ENCODE measurements around the gene DSG3. TPM values are rescaled to one million over a fixed set of nuclear protein-coding genes. Genes with fewer than 3 reads are reported as not detected.

DSG3 gene
- total and polyA plus RNA-seq, 2 of the 8 experiments (the other 6 are each of a cell fraction or from before 2014, with no cell fraction given), result 0.03 to 0.07 TPM

- TF ChIP-seq, protein P1, sequence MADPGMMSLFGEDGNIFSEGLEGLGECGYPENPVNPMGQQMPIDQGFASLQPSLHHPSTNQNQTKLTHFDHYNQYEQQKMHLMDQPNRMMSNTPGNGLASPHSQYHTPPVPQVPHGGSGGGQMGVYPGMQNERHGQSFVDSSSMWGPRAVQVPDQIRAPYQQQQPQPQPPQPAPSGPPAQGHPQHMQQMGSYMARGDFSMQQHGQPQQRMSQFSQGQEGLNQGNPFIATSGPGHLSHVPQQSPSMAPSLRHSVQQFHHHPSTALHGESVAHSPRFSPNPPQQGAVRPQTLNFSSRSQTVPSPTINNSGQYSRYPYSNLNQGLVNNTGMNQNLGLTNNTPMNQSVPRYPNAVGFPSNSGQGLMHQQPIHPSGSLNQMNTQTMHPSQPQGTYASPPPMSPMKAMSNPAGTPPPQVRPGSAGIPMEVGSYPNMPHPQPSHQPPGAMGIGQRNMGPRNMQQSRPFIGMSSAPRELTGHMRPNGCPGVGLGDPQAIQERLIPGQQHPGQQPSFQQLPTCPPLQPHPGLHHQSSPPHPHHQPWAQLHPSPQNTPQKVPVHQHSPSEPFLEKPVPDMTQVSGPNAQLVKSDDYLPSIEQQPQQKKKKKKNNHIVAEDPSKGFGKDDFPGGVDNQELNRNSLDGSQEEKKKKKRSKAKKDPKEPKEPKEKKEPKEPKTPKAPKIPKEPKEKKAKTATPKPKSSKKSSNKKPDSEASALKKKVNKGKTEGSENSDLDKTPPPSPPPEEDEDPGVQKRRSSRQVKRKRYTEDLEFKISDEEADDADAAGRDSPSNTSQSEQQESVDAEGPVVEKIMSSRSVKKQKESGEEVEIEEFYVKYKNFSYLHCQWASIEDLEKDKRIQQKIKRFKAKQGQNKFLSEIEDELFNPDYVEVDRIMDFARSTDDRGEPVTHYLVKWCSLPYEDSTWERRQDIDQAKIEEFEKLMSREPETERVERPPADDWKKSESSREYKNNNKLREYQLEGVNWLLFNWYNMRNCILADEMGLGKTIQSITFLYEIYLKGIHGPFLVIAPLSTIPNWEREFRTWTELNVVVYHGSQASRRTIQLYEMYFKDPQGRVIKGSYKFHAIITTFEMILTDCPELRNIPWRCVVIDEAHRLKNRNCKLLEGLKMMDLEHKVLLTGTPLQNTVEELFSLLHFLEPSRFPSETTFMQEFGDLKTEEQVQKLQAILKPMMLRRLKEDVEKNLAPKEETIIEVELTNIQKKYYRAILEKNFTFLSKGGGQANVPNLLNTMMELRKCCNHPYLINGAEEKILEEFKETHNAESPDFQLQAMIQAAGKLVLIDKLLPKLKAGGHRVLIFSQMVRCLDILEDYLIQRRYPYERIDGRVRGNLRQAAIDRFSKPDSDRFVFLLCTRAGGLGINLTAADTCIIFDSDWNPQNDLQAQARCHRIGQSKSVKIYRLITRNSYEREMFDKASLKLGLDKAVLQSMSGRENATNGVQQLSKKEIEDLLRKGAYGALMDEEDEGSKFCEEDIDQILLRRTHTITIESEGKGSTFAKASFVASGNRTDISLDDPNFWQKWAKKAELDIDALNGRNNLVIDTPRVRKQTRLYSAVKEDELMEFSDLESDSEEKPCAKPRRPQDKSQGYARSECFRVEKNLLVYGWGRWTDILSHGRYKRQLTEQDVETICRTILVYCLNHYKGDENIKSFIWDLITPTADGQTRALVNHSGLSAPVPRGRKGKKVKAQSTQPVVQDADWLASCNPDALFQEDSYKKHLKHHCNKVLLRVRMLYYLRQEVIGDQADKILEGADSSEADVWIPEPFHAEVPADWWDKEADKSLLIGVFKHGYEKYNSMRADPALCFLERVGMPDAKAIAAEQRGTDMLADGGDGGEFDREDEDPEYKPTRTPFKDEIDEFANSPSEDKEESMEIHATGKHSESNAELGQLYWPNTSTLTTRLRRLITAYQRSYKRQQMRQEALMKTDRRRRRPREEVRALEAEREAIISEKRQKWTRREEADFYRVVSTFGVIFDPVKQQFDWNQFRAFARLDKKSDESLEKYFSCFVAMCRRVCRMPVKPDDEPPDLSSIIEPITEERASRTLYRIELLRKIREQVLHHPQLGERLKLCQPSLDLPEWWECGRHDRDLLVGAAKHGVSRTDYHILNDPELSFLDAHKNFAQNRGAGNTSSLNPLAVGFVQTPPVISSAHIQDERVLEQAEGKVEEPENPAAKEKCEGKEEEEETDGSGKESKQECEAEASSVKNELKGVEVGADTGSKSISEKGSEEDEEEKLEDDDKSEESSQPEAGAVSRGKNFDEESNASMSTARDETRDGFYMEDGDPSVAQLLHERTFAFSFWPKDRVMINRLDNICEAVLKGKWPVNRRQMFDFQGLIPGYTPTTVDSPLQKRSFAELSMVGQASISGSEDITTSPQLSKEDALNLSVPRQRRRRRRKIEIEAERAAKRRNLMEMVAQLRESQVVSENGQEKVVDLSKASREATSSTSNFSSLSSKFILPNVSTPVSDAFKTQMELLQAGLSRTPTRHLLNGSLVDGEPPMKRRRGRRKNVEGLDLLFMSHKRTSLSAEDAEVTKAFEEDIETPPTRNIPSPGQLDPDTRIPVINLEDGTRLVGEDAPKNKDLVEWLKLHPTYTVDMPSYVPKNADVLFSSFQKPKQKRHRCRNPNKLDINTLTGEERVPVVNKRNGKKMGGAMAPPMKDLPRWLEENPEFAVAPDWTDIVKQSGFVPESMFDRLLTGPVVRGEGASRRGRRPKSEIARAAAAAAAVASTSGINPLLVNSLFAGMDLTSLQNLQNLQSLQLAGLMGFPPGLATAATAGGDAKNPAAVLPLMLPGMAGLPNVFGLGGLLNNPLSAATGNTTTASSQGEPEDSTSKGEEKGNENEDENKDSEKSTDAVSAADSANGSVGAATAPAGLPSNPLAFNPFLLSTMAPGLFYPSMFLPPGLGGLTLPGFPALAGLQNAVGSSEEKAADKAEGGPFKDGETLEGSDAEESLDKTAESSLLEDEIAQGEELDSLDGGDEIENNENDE (IDR thresholded peaks at IDR 0.05; ENCODE audit: insufficient replicate concordance, low read length), result no peak
- no peak for TF ChIP-seq SIRT6 (IDR thresholded peaks at IDR 0.05; ENCODE audit: low read length)
- TF ChIP-seq SUZ12 (IDR thresholded peaks at IDR 0.05; ENCODE audit: low read length), result no peak
- no peak for TF ChIP-seq CHD1 (IDR thresholded peaks at IDR 0.05; ENCODE audit: low read depth, low read length)
- TF ChIP-seq GTF2F1 (IDR thresholded peaks at IDR 0.05; ENCODE audit: borderline replicate concordance, low read depth, low read length), result no peak
- no peak for TF ChIP-seq YY1 (IDR thresholded peaks at IDR 0.05; ENCODE audit: low read depth, low read length)
- TF ChIP-seq GABPA (IDR thresholded peaks at IDR 0.05; ENCODE audit: borderline replicate concordance, insufficient read depth, low read length), result no peak
- TF ChIP-seq BACH1 (IDR thresholded peaks at IDR 0.05; ENCODE audit: low read length), result no peak
- no peak for TF ChIP-seq CREB1 (IDR thresholded peaks at IDR 0.05)
Observed at GRCh38 chr18:31498574-31499524, 51.3 kb downstream of the DSG3 start (continued).

Measured in H1 (cell line).